DOHH2 (cell line): Measurements from ENCODE around the gene SLC27A5.

Source experiments
- CTCF ChIP-seq: fragments of 200-600 bp; sonication (generic); IDR thresholded peaks from one replicate; pipeline ENCODE4 v1.5.1; 2014; ENCODE audit warnings: antibody characterized with exemption, mild to moderate bottlenecking, low read depth, low read length; ENCODE audit not compliant: poor library complexity, severe bottlenecking
- EZH2phosphoT487 ChIP-seq: fragments of 200-600 bp; sonication (generic); IDR thresholded peaks from 2 replicates; pipeline ENCODE4 v1.6.1; 2017; ENCODE audit warnings: borderline replicate concordance, mild to moderate bottlenecking, antibody characterized with exemption, low read length, moderate library complexity, mixed read lengths

DNA sequence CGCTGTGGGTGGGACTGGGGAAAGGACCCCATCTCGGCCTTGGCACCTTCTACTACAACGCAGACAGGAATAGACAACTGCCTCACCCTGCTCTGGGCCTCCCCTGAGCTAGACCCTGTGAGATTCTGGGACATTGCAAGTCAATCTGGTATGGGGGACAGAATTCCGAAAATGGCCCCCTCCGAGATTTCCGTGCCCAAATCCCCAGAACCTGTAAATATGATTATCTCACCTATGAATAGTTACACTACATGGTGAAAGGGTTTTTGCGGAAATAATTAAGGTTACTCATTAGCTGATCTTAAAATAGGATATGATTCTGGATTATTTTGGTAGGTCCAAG, 8.4 kb upstream of the SLC27A5 start:
- TF ChIP-seq CTCF, result no peak
- TF ChIP-seq EZH2phosphoT487, result no peak
